Fibroblast of lung (primary cell): ENCODE data around the gene HM13.

Experiments used
- EZH2 ChIP-seq: IDR thresholded peaks from 2 replicates; pipeline ENCODE4 v1.5.1; 2012; ENCODE audit warnings: low read length, control low read depth, mild to moderate bottlenecking; ENCODE audit errors: missing control alignments
- TF ChIP-seq, protein P1 (sequence below), 2 donors: IDR thresholded peaks in 1 of 2; conservative IDR thresholded peaks in 1 of 2; 1 replicate in 1 of 2; 2 replicates in 1 of 2; pipeline ENCODE4 v1.5.1; 2011 to 2012; ENCODE audit warnings: low read length in 2 of 2, control low read depth in 1 of 2, inconsistent platforms in 1 of 2, low read depth in 1 of 2, mild to moderate bottlenecking in 1 of 2

DNA sequence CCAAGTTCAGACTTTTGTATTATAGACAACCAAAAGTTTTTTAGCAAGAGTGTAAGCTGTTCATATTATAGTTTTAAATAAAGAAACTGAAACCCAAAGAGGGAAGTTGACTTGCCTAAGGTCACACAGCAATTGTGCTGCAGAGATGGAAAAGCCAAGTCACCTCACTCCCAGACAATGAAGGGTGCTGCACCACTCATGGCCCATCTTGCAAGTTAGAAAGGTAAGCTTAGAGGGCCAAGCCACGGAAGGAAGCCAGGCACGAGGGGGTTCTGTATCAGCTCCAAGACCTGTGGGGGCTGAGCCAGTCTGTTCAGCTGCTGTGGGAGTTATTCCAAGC lies 40.2 kb upstream of the HM13 start:
- TF ChIP-seq, protein P1, sequence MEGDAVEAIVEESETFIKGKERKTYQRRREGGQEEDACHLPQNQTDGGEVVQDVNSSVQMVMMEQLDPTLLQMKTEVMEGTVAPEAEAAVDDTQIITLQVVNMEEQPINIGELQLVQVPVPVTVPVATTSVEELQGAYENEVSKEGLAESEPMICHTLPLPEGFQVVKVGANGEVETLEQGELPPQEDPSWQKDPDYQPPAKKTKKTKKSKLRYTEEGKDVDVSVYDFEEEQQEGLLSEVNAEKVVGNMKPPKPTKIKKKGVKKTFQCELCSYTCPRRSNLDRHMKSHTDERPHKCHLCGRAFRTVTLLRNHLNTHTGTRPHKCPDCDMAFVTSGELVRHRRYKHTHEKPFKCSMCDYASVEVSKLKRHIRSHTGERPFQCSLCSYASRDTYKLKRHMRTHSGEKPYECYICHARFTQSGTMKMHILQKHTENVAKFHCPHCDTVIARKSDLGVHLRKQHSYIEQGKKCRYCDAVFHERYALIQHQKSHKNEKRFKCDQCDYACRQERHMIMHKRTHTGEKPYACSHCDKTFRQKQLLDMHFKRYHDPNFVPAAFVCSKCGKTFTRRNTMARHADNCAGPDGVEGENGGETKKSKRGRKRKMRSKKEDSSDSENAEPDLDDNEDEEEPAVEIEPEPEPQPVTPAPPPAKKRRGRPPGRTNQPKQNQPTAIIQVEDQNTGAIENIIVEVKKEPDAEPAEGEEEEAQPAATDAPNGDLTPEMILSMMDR (conservative IDR thresholded peaks at IDR 0.05 in 1 of 2, IDR thresholded peaks at IDR 0.05 in 1 of 2; ENCODE audit: low read depth in 1 of 2, low read length in 2 of 2), result no peak
- TF ChIP-seq EZH2, result no peak
